ENCODE measurements around the gene GOLGA6L26. TPM values are rescaled to one million over a fixed set of nuclear protein-coding genes. Genes with fewer than 3 reads are reported as not detected.
"Not testable (repeated sequence)": the region's sequence is repeated elsewhere in the genome, so short reads cannot be mapped to it uniquely, and the experiment has no call there.

GOLGA6L26 gene
- not detected for total RNA-seq

GRCh38 chr15:23334096-23334495 lies at the start of gene GOLGA6L26:
GOLGA6L26 (minus strand) TSS chr15:23334196; CDS start chr15:23334135, 61 bp downstream.
- WGBS, 2 donors: no CpG with 5 or more reads among the region's 7 CpGs
- H3K9me3 ChIP-seq; H3K4me1 ChIP-seq; DNase-seq; H3K4me3 ChIP-seq; ATAC-seq; H3K27me3 ChIP-seq; H3K27ac ChIP-seq; H3K36me3 ChIP-seq (replicated peaks in 1 of 2; ENCODE audit: insufficient read depth in 1 of 2, low read depth in 2 of 2); intact Hi-C loops (cut with DNase I): not testable (repeated sequence)

- H3K27me3 ChIP-seq; DNase-seq; H3K9me3 ChIP-seq; H3K27ac ChIP-seq; H3K4me3 ChIP-seq; H3K4me1 ChIP-seq; H3K36me3 ChIP-seq (replicated peaks in 1 of 2; ENCODE audit: insufficient read depth in 1 of 2, low read depth in 2 of 2); ATAC-seq; intact Hi-C loops (cut with DNase I): not testable (repeated sequence)
- WGBS, 2 donors: 46 to 60% methylated on average over 7 of the region's 7 CpGs
These were observed 47.2 kb upstream of the GOLGA6L26 start for GRCh38 chr15:23381192-23381591.

- intact Hi-C loops (cut with DNase I); ATAC-seq; H3K9me3 ChIP-seq; DNase-seq; H3K36me3 ChIP-seq (replicated peaks in 1 of 2; ENCODE audit: insufficient read depth in 1 of 2, low read depth in 2 of 2); H3K4me3 ChIP-seq; H3K27me3 ChIP-seq; H3K27ac ChIP-seq; H3K4me1 ChIP-seq: not testable (repeated sequence)
- 32 to 39% methylated on average over 4 of the region's 4 CpGs for WGBS, 2 donors
These were observed 46.7 kb upstream of the GOLGA6L26 start for GRCh38 chr15:23380700-23381099.

GRCh38 chr15:23378946-23379345 lies 45.0 kb upstream of the GOLGA6L26 start:
- H3K27me3 ChIP-seq; ATAC-seq; H3K36me3 ChIP-seq (replicated peaks in 1 of 2; ENCODE audit: insufficient read depth in 1 of 2, low read depth in 2 of 2); DNase-seq; H3K27ac ChIP-seq; H3K4me3 ChIP-seq; H3K4me1 ChIP-seq; H3K9me3 ChIP-seq; intact Hi-C loops (cut with DNase I): not testable (repeated sequence)
- 80 to 82% methylated on average over 13 of the region's 13 CpGs for WGBS, 2 donors

- ATAC-seq; H3K4me3 ChIP-seq; H3K27me3 ChIP-seq; intact Hi-C loops (cut with DNase I); H3K4me1 ChIP-seq; H3K27ac ChIP-seq; DNase-seq; H3K36me3 ChIP-seq (replicated peaks in 1 of 2; ENCODE audit: insufficient read depth in 1 of 2, low read depth in 2 of 2); H3K9me3 ChIP-seq: not testable (repeated sequence)
- WGBS, 2 donors: 87% methylated on average over 11 of the region's 11 CpGs
These were observed 40.2 kb upstream of the GOLGA6L26 start for GRCh38 chr15:23374226-23374625.

- H3K27me3 ChIP-seq; intact Hi-C loops (cut with DNase I); H3K27ac ChIP-seq; ATAC-seq; H3K4me3 ChIP-seq; H3K36me3 ChIP-seq (replicated peaks in 1 of 2; ENCODE audit: insufficient read depth in 1 of 2, low read depth in 2 of 2); DNase-seq; H3K9me3 ChIP-seq; H3K4me1 ChIP-seq: not testable (repeated sequence)
- 93 to 94% methylated on average over 40 of the region's 40 CpGs for WGBS, 2 donors
These were observed 39.0 kb upstream of the GOLGA6L26 start for GRCh38 chr15:23372891-23373600.

GRCh38 chr15:23372284-23372683 lies 38.3 kb upstream of the GOLGA6L26 start:
- TF ChIP-seq POLR2A (IDR thresholded peaks at IDR 0.05) (no peak), CTCF (IDR thresholded peaks at IDR 0.05) (no peak)
- no peak overlapping the region for H3K4me3 ChIP-seq
- no peak for ATAC-seq
- no peaks in the 10 kb centered on the region for H3K36me3 ChIP-seq (replicated peaks in 1 of 2; ENCODE audit: insufficient read depth in 1 of 2, low read depth in 2 of 2)
- intact Hi-C loops (cut with DNase I): no loop called here
- no peak for DNase-seq
- H3K4me1 ChIP-seq: no peaks in the 10 kb centered on the region
- H3K27me3 ChIP-seq: no peaks in the 10 kb centered on the region
- H3K27ac ChIP-seq: no peak overlapping the region
- no peaks in the 10 kb centered on the region for H3K9me3 ChIP-seq
- 79 to 81% methylated on average over 14 to 15 of the region's 15 CpGs for WGBS, 2 donors

GRCh38 chr15:23371868-23372267 lies 37.9 kb upstream of the GOLGA6L26 start:
- H3K36me3 ChIP-seq (replicated peaks in 1 of 2; ENCODE audit: insufficient read depth in 1 of 2, low read depth in 2 of 2); DNase-seq; ATAC-seq; H3K9me3 ChIP-seq; H3K27ac ChIP-seq; H3K4me3 ChIP-seq; intact Hi-C loops (cut with DNase I); H3K27me3 ChIP-seq; H3K4me1 ChIP-seq: not testable (repeated sequence)
- 61 to 77% methylated on average over 3 of the region's 3 CpGs for WGBS, 2 donors

GRCh38 chr15:23371134-23371533 lies 37.1 kb upstream of the GOLGA6L26 start:
- WGBS, 2 donors: 71 to 74% methylated on average over 4 of the region's 4 CpGs
- ATAC-seq; DNase-seq; intact Hi-C loops (cut with DNase I); H3K4me1 ChIP-seq; H3K36me3 ChIP-seq (replicated peaks in 1 of 2; ENCODE audit: insufficient read depth in 1 of 2, low read depth in 2 of 2); H3K27ac ChIP-seq; H3K4me3 ChIP-seq; H3K27me3 ChIP-seq; H3K9me3 ChIP-seq: not testable (repeated sequence)

All from body of pancreas (tissue), 4 donors.